GM12878 (cell line): ENCODE results near the gene FBXL5.

Source experiments
- E2F8 ChIP-seq: fragments of 450-650 bp; IDR thresholded peaks from 2 replicates; pipeline ENCODE4 v1.6.1; 2018; ENCODE audit warnings: mild to moderate bottlenecking, low read depth, moderate library complexity; ENCODE audit not compliant: partially characterized antibody
- JUND ChIP-seq: IDR thresholded peaks from 2 replicates; pipeline ENCODE4 v1.6.1; 2012; ENCODE audit warnings: low read depth, mild to moderate bottlenecking, low read length, improper control_type of control experiment, moderate library complexity
- RFX5 ChIP-seq: IDR thresholded peaks from 2 replicates; pipeline ENCODE4 v1.6.1; 2011; ENCODE audit warnings: low read depth, low read length, improper control_type of control experiment
- USF2 ChIP-seq: IDR thresholded peaks from 2 replicates; pipeline ENCODE4 v1.6.1; 2011; ENCODE audit warnings: low read depth, low read length, improper control_type of control experiment, borderline replicate concordance
- ZNF274 ChIP-seq: IDR thresholded peaks from one replicate; pipeline ENCODE4 v1.8.0; 2011; ENCODE audit not compliant: insufficient read length, insufficient read depth

DNA sequence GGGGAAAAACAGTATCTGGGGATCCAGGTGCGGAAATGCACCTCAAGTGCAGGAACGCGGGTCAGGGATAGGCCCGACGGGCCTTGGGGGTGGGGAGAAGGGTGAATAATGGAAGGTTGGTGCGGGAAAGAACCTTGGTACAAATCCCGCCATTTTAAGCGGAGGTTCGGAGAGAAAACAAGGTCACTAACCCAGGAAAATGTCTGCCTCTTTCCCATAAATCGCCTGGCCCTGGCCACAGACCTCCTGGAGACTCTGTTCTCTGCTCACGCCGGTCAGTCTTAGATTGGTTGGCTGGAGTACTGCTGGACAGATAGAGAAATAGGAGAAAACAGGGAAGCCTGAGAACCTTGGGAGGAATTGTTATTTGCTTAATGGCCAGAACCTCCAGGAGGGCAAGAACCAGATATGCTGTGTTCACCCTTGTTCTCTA, 897 bp upstream of the FBXL5 start:
- no peak for TF ChIP-seq RFX5
- TF ChIP-seq E2F8, result no peak
- TF ChIP-seq JUND, result no peak
- no peak for TF ChIP-seq USF2
- no peak for TF ChIP-seq ZNF274
